Naive thymus-derived CD4-positive, alpha-beta T cell (primary cell): Measurements from ENCODE around the gene PDE8B. TPM values are rescaled to one million over a fixed set of nuclear protein-coding genes. Genes with fewer than 3 reads are reported as not detected.

Experiments
- ATAC-seq: fragments of 150-1000 bp; cut with Tn5 transposase; 2 replicates; pipeline ENCODE4 v1.10.0; 2021; ENCODE audit warnings: mild to moderate bottlenecking, moderate library complexity
- CTCF ChIA-PET: fragments of 350-600 bp; sonication (Branson Sonifier 250); formaldehyde crosslinking; loops from one replicate; lab custom pipeline; 2021; ENCODE audit warnings: antibody characterized with exemption; lab: Charles Lee
- POLR2A ChIA-PET: fragments of 350-600 bp; sonication (Branson Sonifier 250); formaldehyde crosslinking; loops from one replicate; lab custom pipeline; 2021; ENCODE audit warnings: antibody characterized with exemption, inconsistent platforms; lab: Charles Lee
- DNase-seq, 9 donors: peaks; one replicate each; pipeline versions ENCODE4 v3.0.0 to v3.0.0-alpha.2; 2020 to 2022; ENCODE audit warnings: mixed read lengths in 1 of 9
- H3K27ac ChIP-seq: one replicate; pipeline ENCODE4 v1.7.0; 2013; ENCODE audit warnings: mild to moderate bottlenecking, low read depth, low read length, moderate library complexity
- H3K27me3 ChIP-seq, 2 donors: one replicate each; pipeline ENCODE4 v1.7.0; 2013; ENCODE audit warnings: low read length in 2 of 2, mild to moderate bottlenecking in 2 of 2, moderate library complexity in 2 of 2; ENCODE audit not compliant: control insufficient read depth in 2 of 2, insufficient read depth in 2 of 2
- H3K36me3 ChIP-seq, 3 experiments: 1 replicate in 2 of 3; 2 replicates in 1 of 3; pipeline ENCODE4 v1.7.0; 2013; ENCODE audit warnings: low read length in 3 of 3, mild to moderate bottlenecking in 3 of 3, moderate library complexity in 1 of 3; ENCODE audit not compliant: insufficient read depth in 3 of 3, control insufficient read depth in 2 of 3
- H3K4me1 ChIP-seq, 2 donors: one replicate each; pipeline ENCODE4 v1.7.0; 2013; ENCODE audit warnings: low read length in 2 of 2, mild to moderate bottlenecking in 2 of 2, moderate library complexity in 1 of 2; ENCODE audit not compliant: control insufficient read depth in 2 of 2, insufficient read depth in 2 of 2
- H3K4me3 ChIP-seq: 2 replicates; pipeline ENCODE4 v1.7.0; 2013; ENCODE audit warnings: mild to moderate bottlenecking, low read length
- H3K9me3 ChIP-seq, 3 experiments: 1 replicate in 2 of 3; 2 replicates in 1 of 3; pipeline ENCODE4 v1.7.0; 2013; ENCODE audit warnings: low read length in 3 of 3; ENCODE audit not compliant: control insufficient read depth in 2 of 3
- H3K27ac Mint-ChIP-seq, 9 donors: one replicate each; pipeline ENCODE4 v1.8.0; 2020 to 2022; ENCODE audit warnings: mixed read lengths in 9 of 9, mild to moderate bottlenecking in 8 of 9, moderate library complexity in 5 of 9, inconsistent platforms in 2 of 9
- H3K27me3 Mint-ChIP-seq, 5 donors: one replicate each; pipeline ENCODE4 v1.8.0; 2021 to 2022; ENCODE audit warnings: mixed read lengths in 5 of 5, mild to moderate bottlenecking in 1 of 5
- H3K36me3 Mint-ChIP-seq, 5 donors: one replicate each; pipeline ENCODE4 v1.8.0; 2020 to 2022; ENCODE audit warnings: mixed read lengths in 5 of 5, mild to moderate bottlenecking in 3 of 5, inconsistent platforms in 1 of 5
- H3K4me1 Mint-ChIP-seq, 7 donors: one replicate each; pipeline ENCODE4 v1.8.0; 2020 to 2022; ENCODE audit warnings: mixed read lengths in 7 of 7, mild to moderate bottlenecking in 3 of 7, inconsistent platforms in 1 of 7
- H3K4me3 Mint-ChIP-seq, 10 donors: one replicate each; pipeline ENCODE4 v1.8.0; 2020 to 2022; ENCODE audit warnings: mild to moderate bottlenecking in 10 of 10, mixed read lengths in 10 of 10, moderate library complexity in 6 of 10, inconsistent platforms in 2 of 10
- H3K9me3 Mint-ChIP-seq, 11 donors: one replicate each; pipeline ENCODE4 v1.8.0; 2020 to 2022; ENCODE audit warnings: mixed read lengths in 11 of 11, mild to moderate bottlenecking in 4 of 11, inconsistent platforms in 1 of 11, moderate library complexity in 1 of 11
- intact Hi-C, 2 donors: fragments of 100-400 bp; cut with micrococcal nuclease; formaldehyde crosslinking; loops; one replicate each; pipeline ENCODE4 v1.15.1; 2023
- polyA plus RNA-seq, 2 donors: library from polyadenylated mRNA; unstranded; fragments of 300-500 nt; fragmentation: Illumina TruSeq; gene quantifications; one replicate each; pipeline ENCODE4 v1.2.3, GENCODE V29; 2021
- total RNA-seq, 6 experiments: library from RNA in 5 of 6; stranded (reverse) in 5 of 6; gene quantifications; 1 replicate in 5 of 6; 2 replicates in 1 of 6; pipeline ENCODE4 v1.2.3 and lab custom pipeline; 2021 to 2026

PDE8B gene
- total and polyA plus RNA-seq, 7 experiments from 2014 or later = 0.02 to 1.2 TPM; not detected in 5

- no peaks in the 10 kb centered on the region for H3K9me3 ChIP-seq
- intact Hi-C loops = no loop called here
- no peak overlapping the region for H3K4me3 ChIP-seq
- no peaks in the 10 kb centered on the region for H3K36me3 ChIP-seq
- H3K27me3 ChIP-seq = no peaks in the 10 kb centered on the region
- H3K9me3 Mint-ChIP-seq = peaks cover 0 to 1% (median 0%) of the 10 kb centered on the region in 11 donors
- H3K4me1 ChIP-seq = no peaks in the 10 kb centered on the region
- CTCF ChIA-PET = no interaction called here
- H3K36me3 Mint-ChIP-seq = no peaks in the 10 kb centered on the region
- H3K27ac Mint-ChIP-seq = no peak overlapping the region
- POLR2A ChIA-PET = no interaction called here
- ATAC-seq (no peak), DNase-seq (no peak)
- no peak overlapping the region for H3K4me3 Mint-ChIP-seq
- H3K27ac ChIP-seq = no peak overlapping the region
- H3K27me3 Mint-ChIP-seq = peaks cover 0 to 8% (median 2%) of the 10 kb centered on the region in 5 donors
- H3K4me1 Mint-ChIP-seq = peaks cover 0 to 3% (median 0%) of the 10 kb centered on the region in 7 donors
These were observed 185.5 kb downstream of the PDE8B start for GRCh38 chr5:77396017-77396416.

GRCh38 chr5:77397686-77398292 is 187.3 kb downstream of the PDE8B start:
- H3K36me3 Mint-ChIP-seq = no peaks in the 10 kb centered on the region
- ChIA-PET CTCF (interaction anchor here (0.6 kb wide), 1 partner anchor 153 kb away, joined by 3 read pairs; no protein-coding TSS in a partner anchor), POLR2A (no interaction called here)
- no peaks in the 10 kb centered on the region for H3K9me3 Mint-ChIP-seq
- no peaks in the 10 kb centered on the region for H3K36me3 ChIP-seq
- no peaks in the 10 kb centered on the region for H3K4me1 ChIP-seq
- H3K4me3 Mint-ChIP-seq = no peak overlapping the region
- H3K4me1 Mint-ChIP-seq = peaks cover 0 to 3% (median 0%) of the 10 kb centered on the region in 7 donors
- intact Hi-C loops = no loop called here
- no peaks in the 10 kb centered on the region for H3K9me3 ChIP-seq
- H3K27ac Mint-ChIP-seq = no peak overlapping the region
- no peak for ATAC-seq
- no peaks in the 10 kb centered on the region for H3K27me3 ChIP-seq
- no peak overlapping the region for H3K27ac ChIP-seq
- H3K4me3 ChIP-seq = no peak overlapping the region
- no peak for DNase-seq
- H3K27me3 Mint-ChIP-seq = peaks cover 0 to 11% (median 0%) of the 10 kb centered on the region in 5 donors

GRCh38 chr5:77398458-77398857 is 188.0 kb downstream of the PDE8B start:
- Histone ChIP-seq H3K4me1 (no peaks in the 10 kb centered on the region), H3K27ac (no peak overlapping the region), H3K27me3 (no peaks in the 10 kb centered on the region), H3K4me3 (no peak overlapping the region), H3K9me3 (no peaks in the 10 kb centered on the region), H3K36me3 (no peaks in the 10 kb centered on the region)
- intact Hi-C loops = no loop called here
- ChIA-PET CTCF (no interaction called here), POLR2A (no interaction called here)
- no peaks in the 10 kb centered on the region for H3K9me3 Mint-ChIP-seq
- H3K36me3 Mint-ChIP-seq = no peaks in the 10 kb centered on the region
- H3K4me1 Mint-ChIP-seq = peaks cover 0 to 3% (median 0%) of the 10 kb centered on the region in 7 donors
- H3K4me3 Mint-ChIP-seq = no peak overlapping the region
- no peak for ATAC-seq
- no peak for DNase-seq
- peak overlapping the region in 1 of 9 donors; percentile 69 for H3K27ac Mint-ChIP-seq
- H3K27me3 Mint-ChIP-seq = peaks cover 0 to 11% (median 0%) of the 10 kb centered on the region in 5 donors

GRCh38 chr5:77398896-77399295 is 188.4 kb downstream of the PDE8B start:
- ATAC-seq = no peak
- Histone ChIP-seq H3K9me3 (no peaks in the 10 kb centered on the region), H3K4me1 (no peaks in the 10 kb centered on the region), H3K36me3 (no peaks in the 10 kb centered on the region), H3K27me3 (no peaks in the 10 kb centered on the region), H3K4me3 (no peak overlapping the region), H3K27ac (no peak overlapping the region)
- H3K36me3 Mint-ChIP-seq = no peaks in the 10 kb centered on the region
- no peak overlapping the region for H3K4me3 Mint-ChIP-seq
- H3K27me3 Mint-ChIP-seq = peaks cover 0 to 11% (median 0%) of the 10 kb centered on the region in 5 donors
- intact Hi-C loops = no loop called here
- H3K9me3 Mint-ChIP-seq = no peaks in the 10 kb centered on the region
- peaks cover 0 to 3% (median 0%) of the 10 kb centered on the region in 7 donors for H3K4me1 Mint-ChIP-seq
- DNase-seq = no peak
- peak overlapping the region in 1 of 9 donors; percentile 41 for H3K27ac Mint-ChIP-seq
- ChIA-PET CTCF (no interaction called here), POLR2A (no interaction called here)

GRCh38 chr5:77400645-77401044 is 190.2 kb downstream of the PDE8B start:
- ChIA-PET POLR2A (interaction anchor here (0.8 kb wide), 1 partner anchor 26 kb away, joined by 3 read pairs; no protein-coding TSS in a partner anchor), CTCF (no interaction called here)
- ATAC-seq = no peak
- Mint-ChIP-seq H3K27me3 (peaks cover 0 to 15% (median 0%) of the 10 kb centered on the region in 5 donors), H3K9me3 (no peaks in the 10 kb centered on the region), H3K4me1 (peaks cover 0 to 3% (median 0%) of the 10 kb centered on the region in 7 donors), H3K4me3 (no peak overlapping the region), H3K27ac (no peak overlapping the region), H3K36me3 (no peaks in the 10 kb centered on the region)
- Histone ChIP-seq H3K4me1 (no peaks in the 10 kb centered on the region), H3K27ac (no peak overlapping the region), H3K9me3 (no peaks in the 10 kb centered on the region), H3K4me3 (no peak overlapping the region), H3K27me3 (no peaks in the 10 kb centered on the region), H3K36me3 (no peaks in the 10 kb centered on the region)
- intact Hi-C loops = no loop called here
- no peak for DNase-seq

- Histone ChIP-seq H3K4me1 (no peaks in the 10 kb centered on the region), H3K4me3 (no peak overlapping the region), H3K27me3 (no peaks in the 10 kb centered on the region), H3K27ac (no peak overlapping the region), H3K9me3 (no peaks in the 10 kb centered on the region), H3K36me3 (no peaks in the 10 kb centered on the region)
- Mint-ChIP-seq H3K9me3 (no peaks in the 10 kb centered on the region), H3K4me3 (no peak overlapping the region), H3K27ac (no peak overlapping the region), H3K27me3 (peaks cover 0 to 22% (median 4%) of the 10 kb centered on the region in 5 donors), H3K4me1 (no peaks in the 10 kb centered on the region), H3K36me3 (no peaks in the 10 kb centered on the region)
- intact Hi-C loops = no loop called here
- ChIA-PET CTCF (no interaction called here), POLR2A (no interaction called here)
- DNase-seq (no peak), ATAC-seq (no peak)
These were observed 192.3 kb downstream of the PDE8B start for GRCh38 chr5:77402796-77403195.

GRCh38 chr5:77407152-77407551 is 196.7 kb downstream of the PDE8B start:
- Mint-ChIP-seq H3K27me3 (peaks cover 0 to 13% (median 7%) of the 10 kb centered on the region in 5 donors), H3K9me3 (no peaks in the 10 kb centered on the region), H3K4me1 (peaks cover 0 to 2% (median 0%) of the 10 kb centered on the region in 7 donors), H3K27ac (no peak overlapping the region), H3K4me3 (no peak overlapping the region), H3K36me3 (no peaks in the 10 kb centered on the region)
- ChIA-PET CTCF (interaction anchor here (0.5 kb wide), 1 partner anchor 149 kb away, joined by 4 read pairs; no protein-coding TSS in a partner anchor), POLR2A (no interaction called here)
- Histone ChIP-seq H3K36me3 (no peaks in the 10 kb centered on the region), H3K27me3 (no peaks in the 10 kb centered on the region), H3K4me1 (no peaks in the 10 kb centered on the region), H3K27ac (no peak overlapping the region), H3K4me3 (no peak overlapping the region), H3K9me3 (no peaks in the 10 kb centered on the region)
- no peak for DNase-seq
- no peak for ATAC-seq
- intact Hi-C loops = no loop called here
